NOMO-1 (cell line): ENCODE results near the gene SSX2B.
"Not testable (repeated sequence)": the region's sequence is repeated elsewhere in the genome, so short reads cannot be mapped to it uniquely, and the experiment has no call there.

ENCODE experiments used
- DNase-seq, 2 experiments: peaks; one replicate each; lab custom pipeline; 2025; ENCODE audit not compliant: unreplicated experiment in 2 of 2; lab: John Stamatoyannopoulos, UW

Gene SSX2B, protein sequence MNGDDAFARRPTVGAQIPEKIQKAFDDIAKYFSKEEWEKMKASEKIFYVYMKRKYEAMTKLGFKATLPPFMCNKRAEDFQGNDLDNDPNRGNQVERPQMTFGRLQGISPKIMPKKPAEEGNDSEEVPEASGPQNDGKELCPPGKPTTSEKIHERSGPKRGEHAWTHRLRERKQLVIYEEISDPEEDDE

DNA sequence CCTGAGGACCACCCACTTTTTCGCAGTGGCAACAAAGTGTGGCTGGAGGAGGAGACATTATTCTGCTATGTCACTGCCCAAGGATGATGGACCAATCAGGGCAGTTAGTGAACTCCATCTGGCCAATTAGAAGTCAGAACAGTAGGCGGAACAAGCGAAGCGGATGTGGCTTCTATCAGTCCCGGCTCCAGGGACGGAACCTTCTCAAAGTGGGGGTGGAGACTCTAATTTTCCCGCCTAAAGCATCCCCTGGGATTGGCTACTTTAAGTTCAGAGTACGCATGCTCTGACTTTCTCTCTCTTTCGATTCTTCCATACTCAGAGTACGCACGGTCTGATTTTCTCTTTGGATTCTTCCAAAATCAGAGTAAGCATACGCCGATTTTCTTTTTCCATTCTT, at the start of gene SSX2B:
TSS of gene SSX2B (plus strand) at position 301 of the 400 bp plus-strand sequence. CDS start 1,429 bp downstream, outside the sequence.
- not testable (repeated sequence) for DNase-seq

DNA sequence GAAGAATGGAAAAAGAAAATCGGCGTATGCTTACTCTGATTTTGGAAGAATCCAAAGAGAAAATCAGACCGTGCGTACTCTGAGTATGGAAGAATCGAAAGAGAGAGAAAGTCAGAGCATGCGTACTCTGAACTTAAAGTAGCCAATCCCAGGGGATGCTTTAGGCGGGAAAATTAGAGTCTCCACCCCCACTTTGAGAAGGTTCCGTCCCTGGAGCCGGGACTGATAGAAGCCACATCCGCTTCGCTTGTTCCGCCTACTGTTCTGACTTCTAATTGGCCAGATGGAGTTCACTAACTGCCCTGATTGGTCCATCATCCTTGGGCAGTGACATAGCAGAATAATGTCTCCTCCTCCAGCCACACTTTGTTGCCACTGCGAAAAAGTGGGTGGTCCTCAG, 44.0 kb upstream of the SSX2B start, which contains the start of gene SSX2:
TSS of gene SSX2 (minus strand) at position 101 of the 400 bp plus-strand sequence. CDS start 1,429 bp downstream, outside the sequence.
- not testable (repeated sequence) for DNase-seq

DNA sequence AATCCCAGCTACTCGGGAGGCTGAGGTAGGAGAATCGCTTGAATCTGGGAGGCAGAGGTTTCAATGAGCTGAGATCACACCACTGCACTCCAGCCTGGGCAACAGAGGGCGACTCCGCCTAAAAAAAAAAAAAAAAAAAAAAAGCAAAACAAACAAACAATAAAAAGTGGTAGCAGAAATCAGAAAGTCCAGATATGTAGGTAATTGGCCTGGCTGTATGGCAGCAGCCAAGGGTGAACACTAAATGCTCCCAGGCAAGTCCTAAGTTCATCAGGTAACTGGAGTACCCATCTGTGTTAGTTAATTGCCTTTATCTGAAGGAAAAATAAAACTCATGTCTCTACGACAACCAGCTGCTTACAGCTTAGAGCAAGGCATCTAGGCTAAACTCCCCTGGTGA, 14.9 kb downstream of the SSX2B start:
- not testable (repeated sequence) for DNase-seq

DNA sequence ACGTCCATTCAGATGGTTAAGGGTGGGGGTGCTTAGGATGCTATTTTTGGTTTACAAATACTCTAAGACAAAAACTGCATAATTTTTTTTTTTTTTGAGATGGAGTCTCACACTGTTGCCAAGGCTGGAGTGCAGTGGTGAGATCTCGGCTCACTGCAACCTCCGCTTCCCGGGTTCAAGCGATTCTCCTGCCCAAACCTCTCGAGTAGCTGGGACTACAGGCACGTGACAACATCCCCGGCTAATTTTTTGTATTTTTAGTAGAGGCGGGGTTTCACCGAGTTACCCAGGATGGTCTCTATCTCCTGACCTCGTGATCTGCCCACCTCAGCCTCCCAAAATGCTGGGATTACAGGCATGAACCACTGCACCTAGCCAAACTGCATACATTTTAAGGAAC, 22.5 kb downstream of the SSX2B start:
- DNase-seq: not testable (repeated sequence)

DNA sequence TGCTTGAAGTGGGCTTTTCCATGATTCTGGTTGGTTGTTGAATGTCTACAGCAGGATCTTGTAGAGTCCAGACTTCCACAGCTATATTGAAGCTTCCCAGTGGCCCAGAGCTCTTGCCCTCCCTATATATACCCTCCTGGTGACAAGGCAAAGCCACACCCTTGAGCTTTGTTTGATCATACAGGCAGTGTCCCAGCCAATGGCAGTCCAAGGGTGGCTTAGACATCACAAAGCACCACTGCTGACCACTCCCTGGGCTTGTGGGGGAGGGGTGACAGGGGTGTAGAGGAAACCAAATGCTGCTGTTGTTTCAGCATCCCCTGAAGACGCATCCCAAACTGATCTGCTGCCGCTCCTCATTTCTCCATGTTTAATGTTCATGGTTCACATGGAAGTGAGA, 46.3 kb downstream of the SSX2B start, which contains the start of gene SPANXN5:
TSS of gene SPANXN5 (minus strand) at position 101 of the 400 bp plus-strand sequence. CDS start at position 22, 79 bp downstream.
- not testable (repeated sequence) for DNase-seq

DNA sequence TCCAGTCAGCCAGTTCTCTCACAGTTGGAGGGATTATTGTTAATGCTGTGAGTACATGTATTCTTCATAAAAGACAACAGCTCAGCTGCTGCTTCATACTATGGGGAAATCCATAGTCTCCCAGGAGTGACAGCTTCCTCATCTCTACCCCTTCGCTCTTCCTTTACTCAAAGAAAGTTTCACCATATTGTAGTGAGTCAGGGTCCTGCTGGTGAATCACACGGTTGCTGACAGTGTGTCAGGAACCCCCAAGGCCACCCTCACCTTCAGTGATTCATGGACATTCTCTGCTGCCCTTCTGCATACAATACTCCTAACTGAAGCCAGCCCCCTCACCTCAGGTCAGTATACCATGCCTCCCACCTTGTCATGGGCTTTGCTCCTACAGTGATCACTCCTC, 53.8 kb downstream of the SSX2B start:
- DNase-seq: not testable (repeated sequence)
